Thyroid gland (tissue), 4 donors: ENCODE measurements around the gene SLC9A8. TPM values are rescaled to one million over a fixed set of nuclear protein-coding genes. Genes with fewer than 3 reads are reported as not detected.

Experiments
- DNase-seq, 2 donors: peaks; one replicate each; pipeline ENCODE4 v3.0.0-alpha.2; 2019
- H3K27ac ChIP-seq, 3 donors: fragments of 200-600 bp; sonication (generic); 1 replicate in 2 of 3; 2 replicates in 1 of 3; pipeline ENCODE4 v1.5.1; 2016 to 2019; ENCODE audit warnings: mild to moderate bottlenecking in 1 of 3, moderate library complexity in 1 of 3
- H3K27me3 ChIP-seq: fragments of 200-600 bp; sonication (generic); one replicate; pipeline ENCODE4 v1.5.1; 2019
- H3K36me3 ChIP-seq, 2 donors: fragments of 200-600 bp; sonication (generic); one replicate each; pipeline ENCODE4 v1.5.1; 2016 to 2019
- H3K4me1 ChIP-seq, 2 donors: fragments of 200-600 bp; sonication (generic); one replicate each; pipeline ENCODE4 v1.5.1; 2017 to 2019
- H3K4me3 ChIP-seq, 3 donors: fragments of 200-600 bp; sonication (generic); replicated peaks in 1 of 3; 1 replicate in 2 of 3; 2 replicates in 1 of 3; pipeline ENCODE4 v1.5.1; 2016; ENCODE audit warnings: mild to moderate bottlenecking in 1 of 3
- H3K9me3 ChIP-seq: fragments of 200-600 bp; sonication (generic); one replicate; pipeline ENCODE4 v1.5.1; 2017
- POLR2A ChIP-seq, 2 donors: fragments of 450-650 bp; IDR thresholded peaks; one replicate each; pipeline ENCODE4 v1.6.1; 2017; ENCODE audit warnings: antibody characterized with exemption in 2 of 2, mild to moderate bottlenecking in 2 of 2, moderate library complexity in 1 of 2
- WGBS, 2 donors: methylation state at CpG; one replicate each; pipeline ENCODE4 v1.1.5; 2017; 5-methylcytosine and 5-hydroxymethylcytosine counted together
- intact Hi-C: fragments of 100-400 bp; cut with DNase I; formaldehyde crosslinking; loops from one replicate; pipeline ENCODE4 v1.15.1; 2023
- total RNA-seq, 4 donors: library from RNA; depleted of rRNA; stranded (reverse); fragments of >200 nt; gene quantifications; one replicate each; pipeline ENCODE4 v1.2.3, GENCODE V29; 2016
- TF ChIP-seq, protein P1 (sequence below), 6 experiments: fragments of 200-600 bp in 3 of 6; fragments of 450-650 bp in 3 of 6; sonication (generic) in 3 of 6; IDR thresholded peaks; one replicate each; pipeline ENCODE4 v1.5.1; 2016 to 2019; ENCODE audit warnings: antibody characterized with exemption in 6 of 6, mild to moderate bottlenecking in 2 of 6, inconsistent platforms in 1 of 6, moderate library complexity in 1 of 6

SLC9A8 gene
- total RNA-seq, 4 donors from 2014 or later, result 12.0 to 20.2 (median 16.1) TPM

DNA sequence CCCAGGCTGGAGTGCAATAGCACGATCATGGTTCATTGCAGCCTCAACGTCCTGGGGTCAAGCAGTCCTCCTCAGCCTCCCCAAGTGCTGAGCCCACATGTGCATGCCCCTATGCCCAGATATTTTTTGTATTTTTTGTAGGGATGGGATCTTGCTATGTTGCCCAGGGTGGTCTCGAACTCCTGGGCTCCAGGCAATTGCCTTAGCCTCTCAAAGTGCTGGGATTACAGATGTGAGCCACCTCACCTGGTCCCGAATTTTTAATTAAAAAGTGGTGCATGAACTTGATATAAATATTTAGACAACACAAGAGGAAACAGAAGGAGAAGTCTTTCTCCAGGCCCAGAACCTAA lies 116.5 kb downstream of the SLC9A8 start:
- TF ChIP-seq, protein P1, sequence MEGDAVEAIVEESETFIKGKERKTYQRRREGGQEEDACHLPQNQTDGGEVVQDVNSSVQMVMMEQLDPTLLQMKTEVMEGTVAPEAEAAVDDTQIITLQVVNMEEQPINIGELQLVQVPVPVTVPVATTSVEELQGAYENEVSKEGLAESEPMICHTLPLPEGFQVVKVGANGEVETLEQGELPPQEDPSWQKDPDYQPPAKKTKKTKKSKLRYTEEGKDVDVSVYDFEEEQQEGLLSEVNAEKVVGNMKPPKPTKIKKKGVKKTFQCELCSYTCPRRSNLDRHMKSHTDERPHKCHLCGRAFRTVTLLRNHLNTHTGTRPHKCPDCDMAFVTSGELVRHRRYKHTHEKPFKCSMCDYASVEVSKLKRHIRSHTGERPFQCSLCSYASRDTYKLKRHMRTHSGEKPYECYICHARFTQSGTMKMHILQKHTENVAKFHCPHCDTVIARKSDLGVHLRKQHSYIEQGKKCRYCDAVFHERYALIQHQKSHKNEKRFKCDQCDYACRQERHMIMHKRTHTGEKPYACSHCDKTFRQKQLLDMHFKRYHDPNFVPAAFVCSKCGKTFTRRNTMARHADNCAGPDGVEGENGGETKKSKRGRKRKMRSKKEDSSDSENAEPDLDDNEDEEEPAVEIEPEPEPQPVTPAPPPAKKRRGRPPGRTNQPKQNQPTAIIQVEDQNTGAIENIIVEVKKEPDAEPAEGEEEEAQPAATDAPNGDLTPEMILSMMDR (IDR thresholded peaks at IDR 0.05), result no peak
- TF ChIP-seq POLR2A (IDR thresholded peaks at IDR 0.05), result no peak
- H3K36me3 ChIP-seq, result no peaks in the 10 kb centered on the region
- no peaks in the 10 kb centered on the region for H3K27me3 ChIP-seq
- no peaks in the 10 kb centered on the region for H3K4me1 ChIP-seq
- DNase-seq, result no peak
- H3K9me3 ChIP-seq, result no peaks in the 10 kb centered on the region
- H3K4me3 ChIP-seq, result no peak overlapping the region
- intact Hi-C loops, result loop anchor here (5.0 to 10.0 kb wide), 2 partner anchors 317 to 384 kb away; no protein-coding TSS in a partner anchor
- no peak overlapping the region for H3K27ac ChIP-seq
- WGBS, 2 donors, result 41 to 45% methylated on average over 4 of the region's 4 CpGs

DNA sequence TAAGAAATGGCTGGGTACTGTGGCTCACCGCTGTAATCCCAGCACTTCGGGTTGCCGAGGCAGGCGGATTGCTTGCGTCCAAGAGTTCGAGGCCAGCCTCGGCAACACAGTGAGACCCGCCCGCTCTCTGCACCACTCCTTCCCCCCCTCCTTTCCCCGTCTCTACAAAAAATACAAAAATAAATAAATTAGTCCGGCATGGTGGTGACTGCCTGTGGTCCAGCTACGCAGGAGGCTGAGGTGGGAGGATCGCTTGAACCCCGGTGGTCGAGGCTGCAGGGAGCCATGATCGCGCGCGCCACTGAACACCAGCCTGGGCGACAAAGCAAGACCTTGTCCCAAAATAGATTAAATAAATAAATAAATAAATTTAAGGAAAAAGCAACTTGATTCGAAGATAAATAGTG lies 123.1 kb downstream of the SLC9A8 start:
- no peaks in the 10 kb centered on the region for H3K27me3 ChIP-seq
- H3K9me3 ChIP-seq, result no peaks in the 10 kb centered on the region
- intact Hi-C loops, result no loop called here
- H3K27ac ChIP-seq, result peak overlapping the region; percentile 63 to 98 (median 96)
- WGBS, 2 donors, result 42 to 50% methylated on average over 21 of the region's 21 CpGs
- no peak for TF ChIP-seq POLR2A (IDR thresholded peaks at IDR 0.05)
- TF ChIP-seq, protein P1 (IDR thresholded peaks at IDR 0.05), result no peak
- no peak for DNase-seq
- H3K36me3 ChIP-seq, result peaks cover 0 to under 1% of the 10 kb centered on the region in 2 donors
- H3K4me3 ChIP-seq, result peak overlapping the region in 2 of 3 donors; percentile 12 to 92
- H3K4me1 ChIP-seq, result peaks cover 30 to 33% of the 10 kb centered on the region in 2 donors

DNA sequence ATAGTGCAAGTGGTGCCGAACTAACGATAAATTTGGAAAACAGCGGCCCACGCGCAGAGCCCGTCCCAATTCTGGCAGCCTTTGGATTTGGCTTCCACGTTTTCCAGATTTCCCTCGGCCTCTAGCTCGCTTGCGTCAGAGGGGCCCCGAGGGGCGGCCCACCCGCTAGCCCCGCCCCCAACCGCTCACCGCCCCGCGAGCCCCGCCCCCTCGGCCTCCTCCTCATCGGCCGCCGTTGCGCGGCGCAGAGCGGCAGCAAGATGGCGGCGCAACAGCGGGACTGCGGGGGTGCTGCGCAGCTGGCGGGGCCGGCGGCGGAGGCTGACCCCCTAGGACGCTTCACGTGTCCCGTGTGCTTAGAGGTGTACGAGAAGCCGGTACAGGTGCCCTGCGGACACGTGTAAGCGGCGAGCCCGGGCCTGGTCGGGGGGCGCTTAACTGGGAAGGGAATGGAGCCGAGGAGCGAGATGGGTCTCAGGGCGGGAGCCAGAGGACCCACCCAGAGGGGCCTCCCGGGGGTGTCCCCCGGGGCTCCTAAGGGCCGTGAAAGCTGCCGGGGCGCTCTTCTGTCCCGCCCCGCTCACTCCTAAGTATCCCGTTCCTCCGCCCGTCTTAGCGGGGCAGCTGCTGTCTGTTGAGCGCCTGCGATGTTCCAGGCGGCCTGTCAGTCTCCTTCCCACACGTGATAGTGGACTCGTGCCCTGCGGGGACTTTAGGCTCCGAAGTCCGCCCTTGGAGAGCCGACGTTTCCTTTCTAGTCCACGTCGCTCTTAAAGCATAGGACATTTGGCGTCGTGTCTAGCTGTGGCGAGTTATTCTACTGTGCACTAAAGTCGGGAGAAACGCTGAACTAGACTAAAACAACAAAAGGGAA lies 123.8 kb downstream of the SLC9A8 start, which contains the start of gene RNF114:
TSS of gene RNF114 (plus strand) at position 245 of the 874 bp plus-strand sequence. CDS start at position 261, 16 bp downstream.
- WGBS, 2 donors, result 1% methylated on average over 28 to 51 of the region's 79 CpGs
- Histone ChIP-seq H3K36me3 (peaks cover 0 to 5% of the 10 kb centered on the region in 2 donors), H3K4me3 (peak within 1 kb of the TSS; percentile 45 to 92 (median 86)), H3K9me3 (no peaks in the 10 kb centered on the region), H3K27ac (peak within 1 kb of the TSS; percentile 94 to 98 (median 96)), H3K27me3 (no peaks in the 10 kb centered on the region), H3K4me1 (peaks cover 30 to 37% of the 10 kb centered on the region in 2 donors)
- peak; percentile 90 to 92 for DNase-seq
- intact Hi-C loops, result no loop called here
- TF ChIP-seq, protein P1 (IDR thresholded peaks at IDR 0.05), result no peak
- TF ChIP-seq POLR2A (IDR thresholded peaks at IDR 0.05), result peak; percentile 86 to 96

DNA sequence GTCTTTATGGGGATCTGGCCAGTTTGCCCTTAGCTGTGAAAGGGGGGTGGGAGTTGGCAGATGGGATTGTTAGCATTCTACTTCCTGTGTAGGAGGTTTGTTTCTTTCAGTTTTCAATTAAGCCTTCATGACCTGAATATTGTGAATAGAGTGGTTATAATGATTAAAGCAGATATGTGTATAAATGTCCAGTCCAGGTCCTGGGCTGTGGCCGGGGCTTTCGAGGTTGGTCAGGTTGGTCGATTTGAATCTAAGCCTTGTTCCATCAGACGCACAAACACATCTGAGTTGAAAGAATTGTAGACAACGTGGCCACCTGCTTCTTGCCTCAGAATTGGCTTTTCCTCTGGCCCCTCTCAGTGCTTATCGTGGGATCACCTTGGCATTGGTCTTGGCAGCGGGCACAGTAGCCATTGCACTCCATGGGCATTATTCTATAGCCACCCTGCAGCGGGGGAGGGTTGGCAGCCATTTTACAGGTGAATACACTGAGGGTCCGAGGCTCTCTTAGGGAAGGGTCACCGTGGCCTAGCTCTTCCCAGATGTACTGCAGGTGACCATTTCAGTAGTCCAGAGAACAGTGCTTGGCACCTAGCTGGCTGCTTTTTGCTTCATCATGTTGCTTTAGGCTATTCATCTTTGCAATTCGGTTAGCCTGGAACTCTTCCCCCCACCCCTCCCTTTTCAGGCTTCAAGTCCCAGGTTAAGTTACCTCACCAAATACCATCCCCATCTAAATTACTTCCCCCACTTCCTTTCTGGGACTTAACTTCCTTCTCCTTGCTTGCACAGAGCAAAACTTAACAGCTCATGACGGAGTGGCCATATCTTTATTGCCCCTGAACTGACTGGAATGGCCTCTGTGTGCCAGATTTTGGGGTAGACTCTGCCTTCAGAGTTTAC lies 124.7 kb downstream of the SLC9A8 start:
- no peaks in the 10 kb centered on the region for H3K9me3 ChIP-seq
- peaks cover 0 to 14% of the 10 kb centered on the region in 2 donors for H3K36me3 ChIP-seq
- peak; percentile 54 to 56 for DNase-seq
- 11 to 12% methylated on average over 12 of the region's 12 CpGs for WGBS, 2 donors
- H3K27me3 ChIP-seq, result no peaks in the 10 kb centered on the region
- intact Hi-C loops, result no loop called here
- H3K4me1 ChIP-seq, result peaks cover 30 to 37% of the 10 kb centered on the region in 2 donors
- peak in 1 of 2 donors; percentile 17 for TF ChIP-seq POLR2A (IDR thresholded peaks at IDR 0.05)
- TF ChIP-seq, protein P1 (IDR thresholded peaks at IDR 0.05), result no peak
- H3K27ac ChIP-seq, result peak overlapping the region; percentile 94 to 98 (median 96)
- peak overlapping the region; percentile 45 to 92 (median 86) for H3K4me3 ChIP-seq
